T-helper 2 cell treated with Interferon-gamma antibody and Interleukin-4, amounts not matched to agents 100 ng/mL and 5 ng/mL, for 36 hours (primary cell): ENCODE data around the gene CCDC71L. TPM values are rescaled to one million over a fixed set of nuclear protein-coding genes. Genes with fewer than 3 reads are reported as not detected.

ENCODE experiments used
- intact Hi-C: fragments of 100-400 bp; cut with micrococcal nuclease; formaldehyde crosslinking; loops from one replicate; pipeline ENCODE4 v1.15.1; 2023
- total RNA-seq: library from RNA; stranded (reverse); gene quantifications from 2 replicates; pipeline ENCODE4 v1.2.3, GENCODE V29; 2022

CCDC71L gene
- total RNA-seq, 1 donor from 2014 or later, result 19.5 TPM

DNA sequence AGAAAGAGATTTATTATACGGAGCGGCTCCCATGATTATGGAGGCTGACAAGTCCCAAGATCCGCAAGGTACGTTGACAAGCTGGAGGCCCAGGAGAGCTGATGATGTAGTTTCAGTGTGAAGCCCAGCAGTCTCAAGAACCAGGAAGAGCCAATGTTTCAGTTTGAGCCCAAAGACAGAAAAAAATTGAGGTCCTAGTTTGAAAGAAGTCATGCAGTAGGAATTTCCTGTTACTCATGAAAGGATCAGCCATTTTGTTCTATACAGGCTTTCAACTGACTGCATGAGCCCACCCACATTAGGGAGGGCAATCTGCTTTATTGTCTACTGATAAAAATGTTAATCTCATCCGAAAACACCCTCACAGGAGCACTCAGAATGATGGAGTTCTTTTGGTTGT lies 51.5 kb downstream of the CCDC71L start:
- intact Hi-C loops, result no loop called here

DNA sequence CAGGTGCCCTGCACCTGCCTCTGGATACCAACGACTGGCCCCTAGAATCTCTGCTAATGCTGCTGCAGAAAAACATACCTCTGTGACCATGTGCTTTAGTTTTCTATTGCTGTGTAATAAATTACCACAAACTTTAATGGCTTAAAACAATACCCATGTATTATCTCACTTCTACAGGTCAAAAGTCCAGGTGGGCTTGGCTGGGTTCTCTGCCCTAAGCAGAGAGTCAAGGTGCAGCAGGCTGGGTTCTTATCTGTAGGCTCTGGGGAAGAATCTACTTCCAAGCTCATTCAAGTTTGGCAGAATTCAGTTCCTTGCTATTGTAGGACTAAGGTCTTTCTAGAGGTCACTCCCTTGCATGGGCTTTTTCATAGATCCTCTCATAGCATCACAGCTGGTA lies 52.3 kb downstream of the CCDC71L start:
- intact Hi-C loops, result no loop called here

Other genes starting within 250 kb of the CCDC71L start
- gene PIK3CG, start 204.1 kb upstream of the CCDC71L start, total RNA-seq, result 35.5 and 36.8 TPM in 2 replicates